NT2/D1 (cell line): ENCODE data around the gene SLC28A3.

Source experiments
- DNase-seq: peaks from one replicate; pipeline ENCODE4 v3.0.0-alpha.2; 2011; ENCODE audit warnings: low read depth, low spot score
- H3K27me3 ChIP-seq: 2 replicates; pipeline ENCODE4 v1.6.0; 2011; ENCODE audit warnings: mild to moderate bottlenecking; ENCODE audit not compliant: insufficient read length, insufficient read depth
- H3K36me3 ChIP-seq: 2 replicates; pipeline ENCODE4 v1.6.1; 2011; ENCODE audit warnings: mild to moderate bottlenecking, low read length, mixed read lengths; ENCODE audit not compliant: insufficient read depth, insufficient read length
- H3K4me1 ChIP-seq: 2 replicates; pipeline ENCODE4 v1.5.1; 2011; ENCODE audit not compliant: insufficient read depth, insufficient read length
- H3K4me3 ChIP-seq: 2 replicates; pipeline ENCODE4 v1.5.1; 2011; ENCODE audit warnings: low read depth; ENCODE audit not compliant: insufficient read length
- H3K9ac ChIP-seq: 2 replicates; pipeline ENCODE4 v1.6.0; 2011; ENCODE audit warnings: low read depth; ENCODE audit not compliant: insufficient read length
- H3K9me3 ChIP-seq: 2 replicates; pipeline ENCODE4 v1.5.1; 2011; ENCODE audit warnings: mild to moderate bottlenecking, low read length; ENCODE audit not compliant: insufficient read depth
- SUZ12 ChIP-seq: IDR thresholded peaks from 2 replicates; pipeline ENCODE4 v1.6.1; 2011; ENCODE audit not compliant: insufficient read length, insufficient read depth; ENCODE audit errors: extremely low read depth
- YY1 ChIP-seq: IDR thresholded peaks from 2 replicates; pipeline ENCODE4 v1.6.1; 2011; ENCODE audit not compliant: insufficient read length, insufficient read depth
- ZNF274 ChIP-seq: IDR thresholded peaks from 2 replicates; pipeline ENCODE4 v1.6.1; 2011; ENCODE audit warnings: mild to moderate bottlenecking, low read depth, low read length

Gene SLC28A3

DNA sequence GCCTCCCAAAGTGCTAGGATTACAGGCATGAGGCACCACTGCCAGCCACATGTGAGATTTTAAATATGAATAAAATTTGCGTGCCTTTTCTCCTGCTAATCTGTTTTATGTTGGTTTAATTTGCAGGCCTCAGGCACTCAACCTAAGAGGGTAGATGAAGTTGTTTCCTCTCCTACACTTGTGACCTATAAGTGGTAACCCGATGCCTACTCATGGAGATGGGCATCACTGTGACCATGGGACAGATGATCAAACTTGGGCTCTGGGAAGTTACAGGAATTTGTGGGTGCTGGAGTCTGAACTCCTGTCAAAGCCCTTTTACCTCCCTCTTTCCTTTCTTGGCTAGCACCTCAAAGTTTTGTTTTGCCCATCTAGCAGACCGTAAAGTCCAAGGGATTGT, 1.1 kb downstream of the SLC28A3 start:
- Histone ChIP-seq H3K4me3 (no peak overlapping the region), H3K4me1 (peaks cover 3% of the 10 kb centered on the region), H3K9ac (no peak overlapping the region), H3K9me3 (no peaks in the 10 kb centered on the region), H3K27me3 (no peaks in the 10 kb centered on the region), H3K36me3 (no peaks in the 10 kb centered on the region)
- no peak for TF ChIP-seq SUZ12
- TF ChIP-seq ZNF274, result no peak
- no peak for TF ChIP-seq YY1
- DNase-seq, result no peak

- TF ChIP-seq SUZ12 (no peak), YY1 (no peak), ZNF274 (no peak)
- Histone ChIP-seq H3K36me3 (no peaks in the 10 kb centered on the region), H3K4me1 (peaks cover 3% of the 10 kb centered on the region), H3K4me3 (no peak overlapping the region), H3K9ac (no peak overlapping the region), H3K9me3 (no peaks in the 10 kb centered on the region), H3K27me3 (no peaks in the 10 kb centered on the region)
- no peak for DNase-seq
Observed at GRCh38 chr9:84338792-84339191, 1.8 kb downstream of the SLC28A3 start.

- no peaks in the 10 kb centered on the region for H3K36me3 ChIP-seq
- H3K27me3 ChIP-seq, result no peaks in the 10 kb centered on the region
- H3K4me1 ChIP-seq, result peaks cover 3% of the 10 kb centered on the region
- DNase-seq, result no peak
- TF ChIP-seq SUZ12, result no peak
- no peak for TF ChIP-seq YY1
- no peak for TF ChIP-seq ZNF274
- no peak overlapping the region for H3K4me3 ChIP-seq
- H3K9ac ChIP-seq, result no peak overlapping the region
- no peaks in the 10 kb centered on the region for H3K9me3 ChIP-seq
Observed at GRCh38 chr9:84337252-84337651, 3.3 kb downstream of the SLC28A3 start.

GRCh38 chr9:84331119-84331809, 9.3 kb downstream of the SLC28A3 start:
- no peak for TF ChIP-seq YY1
- TF ChIP-seq SUZ12, result no peak
- TF ChIP-seq ZNF274, result no peak
- Histone ChIP-seq H3K4me3 (no peak overlapping the region), H3K36me3 (no peaks in the 10 kb centered on the region), H3K27me3 (no peaks in the 10 kb centered on the region), H3K9me3 (0 out of 2 replicates have a peak, but pooled peaks cover 5% of the 10 kb centered on the region), H3K4me1 (no peaks in the 10 kb centered on the region), H3K9ac (no peak overlapping the region)
- no peak for DNase-seq

DNA sequence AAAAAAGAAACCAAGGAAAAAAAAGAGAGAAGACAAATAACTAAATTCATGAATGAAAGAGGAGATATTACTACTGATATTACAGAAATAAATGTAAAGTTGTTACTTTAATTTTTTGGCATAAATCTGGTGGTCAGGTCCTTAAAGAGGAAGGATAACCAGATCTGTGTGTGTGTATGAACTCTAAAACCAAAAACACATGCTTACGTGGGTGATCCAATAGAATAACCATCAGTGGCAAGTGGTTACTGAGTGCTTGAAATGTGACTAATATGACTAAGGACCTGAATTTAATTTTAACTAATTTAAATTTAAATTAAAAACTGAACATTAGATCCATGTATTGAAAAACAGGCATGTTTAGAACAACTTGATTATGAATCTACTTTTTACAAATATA, 10.3 kb downstream of the SLC28A3 start:
- H3K9me3 ChIP-seq, result 0 out of 2 replicates have a peak, but pooled peaks cover 5% of the 10 kb centered on the region
- H3K36me3 ChIP-seq, result no peaks in the 10 kb centered on the region
- no peak for TF ChIP-seq ZNF274
- TF ChIP-seq YY1, result no peak
- no peak for TF ChIP-seq SUZ12
- H3K4me3 ChIP-seq, result no peak overlapping the region
- DNase-seq, result no peak
- H3K27me3 ChIP-seq, result no peaks in the 10 kb centered on the region
- no peaks in the 10 kb centered on the region for H3K4me1 ChIP-seq
- H3K9ac ChIP-seq, result no peak overlapping the region

DNA sequence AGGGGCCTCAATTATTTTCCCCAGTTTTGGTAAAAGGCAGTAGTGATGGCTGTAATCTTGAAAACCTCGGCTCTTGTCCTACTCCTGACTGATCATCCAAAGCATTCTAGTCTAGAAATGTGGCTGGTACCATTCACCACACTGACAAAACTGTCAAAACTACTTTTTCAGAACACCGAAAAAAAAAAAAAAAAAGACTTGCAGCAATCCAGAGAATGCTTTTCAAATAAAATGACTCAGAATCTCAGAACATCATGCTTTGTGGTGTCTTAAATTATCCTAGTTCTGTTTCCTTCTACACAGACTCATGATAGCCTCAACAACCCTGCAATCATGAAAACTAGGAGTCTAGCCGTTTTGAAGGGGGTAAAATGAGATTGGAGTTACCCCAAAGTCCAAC, 13.4 kb downstream of the SLC28A3 start:
- Histone ChIP-seq H3K36me3 (no peaks in the 10 kb centered on the region), H3K9me3 (0 out of 2 replicates have a peak, but pooled peaks cover 5% of the 10 kb centered on the region), H3K4me1 (no peaks in the 10 kb centered on the region), H3K4me3 (no peak overlapping the region), H3K27me3 (no peaks in the 10 kb centered on the region), H3K9ac (no peak overlapping the region)
- TF ChIP-seq ZNF274, result no peak
- TF ChIP-seq SUZ12, result no peak
- no peak for TF ChIP-seq YY1
- DNase-seq, result no peak

- no peaks in the 10 kb centered on the region for H3K27me3 ChIP-seq
- H3K4me3 ChIP-seq, result no peak overlapping the region
- H3K9ac ChIP-seq, result no peak overlapping the region
- H3K36me3 ChIP-seq, result no peaks in the 10 kb centered on the region
- 0 out of 2 replicates have a peak, but pooled peaks cover 5% of the 10 kb centered on the region for H3K9me3 ChIP-seq
- DNase-seq, result no peak
- TF ChIP-seq ZNF274 (no peak), YY1 (no peak), SUZ12 (no peak)
- no peaks in the 10 kb centered on the region for H3K4me1 ChIP-seq
Observed at GRCh38 chr9:84325347-84325973, 15.1 kb downstream of the SLC28A3 start.
